Measurements from ENCODE around the gene PWWP2B.
"Not testable (repeated sequence)": the region's sequence is repeated elsewhere in the genome, so short reads cannot be mapped to it uniquely, and the experiment has no call there.

PWWP2B gene

GRCh38 chr10:132434405-132435005 is 37.5 kb downstream of the PWWP2B start:
- DNase-seq = peak; percentile 72 to 90

DNA sequence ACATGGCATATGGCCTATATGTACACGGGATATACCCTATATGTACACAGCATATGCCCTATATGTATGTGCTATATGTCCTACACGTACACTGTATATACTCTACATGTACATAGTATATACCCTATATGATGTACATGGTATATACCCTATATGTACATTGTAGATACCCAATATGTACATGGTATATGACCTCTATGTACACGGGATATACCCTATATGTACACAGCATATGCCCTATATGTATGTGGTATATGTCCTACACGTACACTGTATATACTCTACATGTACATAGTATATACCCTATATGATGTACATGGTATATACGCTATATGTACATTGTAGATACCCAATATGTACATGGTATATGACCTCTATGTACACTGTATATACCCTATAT is 38.3 kb downstream of the PWWP2B start:
- DNase-seq = not testable (repeated sequence)

GRCh38 chr10:132436096-132436495 is 39.1 kb downstream of the PWWP2B start:
- DNase-seq = not testable (repeated sequence)

GRCh38 chr10:132436861-132437410 is 39.9 kb downstream of the PWWP2B start:
- no peak for DNase-seq

GRCh38 chr10:132437541-132437950 is 40.5 kb downstream of the PWWP2B start:
- no peak for DNase-seq

- DNase-seq = no peak
These were observed 41.4 kb downstream of the PWWP2B start for GRCh38 chr10:132438091-132439024.

GRCh38 chr10:132439025-132439388 is 42.0 kb downstream of the PWWP2B start:
- DNase-seq = no peak

DNA sequence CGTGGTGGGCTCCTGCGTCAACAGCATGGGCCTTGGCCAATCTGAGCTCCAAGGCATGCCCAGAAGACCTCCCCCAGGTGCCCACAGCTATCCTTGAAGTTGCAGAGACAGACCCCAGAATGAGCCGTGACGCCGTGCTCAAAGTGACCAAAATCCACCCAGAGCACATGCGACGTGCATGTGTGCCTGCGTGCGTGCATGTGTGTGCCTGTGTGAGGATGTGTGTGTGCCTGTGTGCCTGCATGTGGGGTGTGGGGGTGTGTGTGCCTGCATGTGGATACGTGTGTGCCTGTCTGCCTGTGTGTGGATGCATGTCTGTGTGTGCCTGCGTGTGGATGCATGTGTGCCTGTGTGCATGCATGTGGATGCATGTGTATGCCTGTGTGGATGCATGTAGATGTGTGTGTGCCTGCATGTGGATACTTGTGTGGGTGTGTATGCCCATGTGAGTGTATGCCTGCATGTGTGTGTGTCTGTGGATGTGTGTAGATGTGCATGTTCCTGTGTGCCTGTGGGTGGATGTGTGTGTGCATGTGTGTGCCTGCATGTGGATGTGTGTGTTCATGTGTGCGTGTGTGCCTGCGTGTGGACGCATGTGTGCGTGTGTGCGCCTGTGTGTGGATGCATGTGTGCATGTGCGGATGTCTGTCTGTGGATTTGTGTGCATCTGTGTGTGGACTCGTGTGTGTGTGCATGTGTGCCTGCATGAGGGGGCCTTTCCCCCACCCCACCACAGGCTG is 42.6 kb downstream of the PWWP2B start:
- no peak for DNase-seq

GRCh38 chr10:132440791-132441565 is 44.0 kb downstream of the PWWP2B start:
- no peak for DNase-seq

GRCh38 chr10:132441818-132442524 is 45.0 kb downstream of the PWWP2B start:
- DNase-seq = no peak

DNA sequence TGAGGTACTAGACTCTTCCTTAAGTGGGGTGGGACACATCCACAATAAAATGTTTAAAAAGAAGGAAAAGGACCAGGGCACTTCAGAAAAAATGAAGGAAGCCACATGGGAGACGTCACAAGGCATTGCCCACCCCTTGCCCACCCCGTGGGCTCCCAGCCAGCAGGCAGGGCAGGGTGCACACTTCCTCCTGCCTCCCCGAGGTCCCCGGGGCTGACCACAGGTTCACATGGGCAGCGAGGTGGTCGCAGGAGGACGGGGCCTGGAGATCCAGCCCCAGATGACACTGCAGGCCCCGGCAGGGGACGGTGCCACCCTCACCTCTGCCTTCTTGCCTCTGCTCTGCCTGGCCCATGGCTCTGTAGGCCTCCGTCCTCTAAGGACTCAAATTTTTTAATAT is 45.6 kb downstream of the PWWP2B start:
- DNase-seq = no peak

- peak; percentile 63 to 85 for DNase-seq
These were observed 46.6 kb downstream of the PWWP2B start for GRCh38 chr10:132443605-132443982.

DNA sequence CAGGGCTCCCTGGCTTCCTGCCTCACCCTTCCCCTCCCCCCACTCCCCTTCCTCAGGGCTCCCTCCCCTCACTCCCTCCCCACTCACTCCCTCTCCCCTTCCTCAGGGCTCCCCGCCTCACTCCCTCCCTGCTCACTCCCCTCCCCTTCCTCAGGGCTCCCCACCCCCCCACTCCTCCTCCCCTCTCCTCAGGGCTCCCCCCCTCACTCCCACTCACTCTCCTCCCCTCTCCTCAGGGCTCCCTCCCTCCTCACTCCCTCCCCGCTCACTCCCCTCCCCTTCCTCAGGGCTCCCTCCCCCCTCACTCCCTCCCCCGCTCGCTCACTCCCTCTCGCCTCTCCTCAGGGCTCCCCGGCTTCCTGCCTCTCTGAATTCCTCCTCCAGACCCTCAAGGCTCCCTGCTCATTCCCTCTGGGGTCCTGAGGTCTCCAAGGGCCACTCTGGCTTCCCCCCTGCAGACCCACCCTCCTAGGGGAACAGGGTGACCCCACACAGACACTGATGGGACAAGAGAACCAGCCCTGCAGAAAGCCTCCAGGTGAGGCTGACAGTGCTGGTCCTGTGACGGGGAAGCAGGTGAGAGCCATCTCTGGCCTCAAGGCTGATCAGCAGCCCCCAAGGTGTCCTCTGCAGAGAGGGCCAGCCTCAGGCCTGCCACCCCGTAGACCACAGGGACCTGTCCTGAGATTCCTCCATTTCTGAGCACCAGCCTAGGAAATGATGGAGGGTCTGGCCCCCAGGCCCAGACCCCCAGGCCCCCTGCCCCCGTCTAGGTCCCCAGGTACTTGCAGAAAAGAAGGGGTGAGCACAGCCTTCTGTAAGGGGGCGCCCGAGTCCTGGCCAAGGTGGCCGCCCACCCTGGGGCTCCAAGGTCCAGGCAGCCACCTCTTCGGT is 47.2 kb downstream of the PWWP2B start:
- DNase-seq = no peak

DNA sequence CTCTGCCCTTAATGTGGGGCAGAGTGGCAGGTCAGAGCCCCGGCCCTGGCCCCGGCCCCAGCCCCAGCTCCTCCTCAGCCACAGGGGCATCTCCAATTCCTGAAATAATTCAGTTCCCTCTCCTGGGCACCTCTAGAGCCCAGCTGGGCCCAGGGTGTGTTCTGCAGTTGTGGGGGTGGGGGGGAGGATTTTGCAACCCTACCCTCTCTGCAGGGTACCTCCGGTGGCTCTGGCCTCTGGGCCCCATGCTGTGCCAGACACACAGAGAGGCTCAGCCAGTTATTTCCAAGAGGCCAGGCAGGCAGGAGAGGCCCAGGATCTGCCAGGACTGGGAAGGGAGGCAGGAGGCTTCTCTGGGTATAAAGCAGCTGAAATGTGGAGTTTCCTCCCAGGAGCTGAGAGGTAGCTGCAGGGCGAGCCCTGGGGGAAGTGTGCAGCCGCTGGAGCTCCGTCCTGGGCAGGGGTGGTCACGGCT is 47.9 kb downstream of the PWWP2B start:
- DNase-seq = no peak

- peak in 1 of 2 donors; percentile 42 for DNase-seq
These were observed 48.7 kb downstream of the PWWP2B start for GRCh38 chr10:132445516-132446194.

- DNase-seq = no peak
These were observed 49.2 kb downstream of the PWWP2B start for GRCh38 chr10:132446195-132446581.

GRCh38 chr10:132446661-132447445 is 49.9 kb downstream of the PWWP2B start:
- peak; percentile 74 to 80 for DNase-seq

GRCh38 chr10:132447446-132448247 is 50.6 kb downstream of the PWWP2B start:
- peak; percentile 63 to 82 for DNase-seq

All from inflammatory macrophage (primary cell).